K562 treated with DMSO at 1 percent for 24 hours (cell line): ENCODE results near the gene NEO1. TPM values are rescaled to one million over a fixed set of nuclear protein-coding genes. Genes with fewer than 3 reads are reported as not detected.

ENCODE experiments used
- total RNA-seq: library from RNA; unstranded; fragments of 300-600 nt; gene quantifications from 2 replicates; pipeline ENCODE4 v1.2.3, GENCODE V29; 2022; ENCODE audit warnings: low read depth; ENCODE audit not compliant: insufficient read depth

NEO1 gene, protein sequence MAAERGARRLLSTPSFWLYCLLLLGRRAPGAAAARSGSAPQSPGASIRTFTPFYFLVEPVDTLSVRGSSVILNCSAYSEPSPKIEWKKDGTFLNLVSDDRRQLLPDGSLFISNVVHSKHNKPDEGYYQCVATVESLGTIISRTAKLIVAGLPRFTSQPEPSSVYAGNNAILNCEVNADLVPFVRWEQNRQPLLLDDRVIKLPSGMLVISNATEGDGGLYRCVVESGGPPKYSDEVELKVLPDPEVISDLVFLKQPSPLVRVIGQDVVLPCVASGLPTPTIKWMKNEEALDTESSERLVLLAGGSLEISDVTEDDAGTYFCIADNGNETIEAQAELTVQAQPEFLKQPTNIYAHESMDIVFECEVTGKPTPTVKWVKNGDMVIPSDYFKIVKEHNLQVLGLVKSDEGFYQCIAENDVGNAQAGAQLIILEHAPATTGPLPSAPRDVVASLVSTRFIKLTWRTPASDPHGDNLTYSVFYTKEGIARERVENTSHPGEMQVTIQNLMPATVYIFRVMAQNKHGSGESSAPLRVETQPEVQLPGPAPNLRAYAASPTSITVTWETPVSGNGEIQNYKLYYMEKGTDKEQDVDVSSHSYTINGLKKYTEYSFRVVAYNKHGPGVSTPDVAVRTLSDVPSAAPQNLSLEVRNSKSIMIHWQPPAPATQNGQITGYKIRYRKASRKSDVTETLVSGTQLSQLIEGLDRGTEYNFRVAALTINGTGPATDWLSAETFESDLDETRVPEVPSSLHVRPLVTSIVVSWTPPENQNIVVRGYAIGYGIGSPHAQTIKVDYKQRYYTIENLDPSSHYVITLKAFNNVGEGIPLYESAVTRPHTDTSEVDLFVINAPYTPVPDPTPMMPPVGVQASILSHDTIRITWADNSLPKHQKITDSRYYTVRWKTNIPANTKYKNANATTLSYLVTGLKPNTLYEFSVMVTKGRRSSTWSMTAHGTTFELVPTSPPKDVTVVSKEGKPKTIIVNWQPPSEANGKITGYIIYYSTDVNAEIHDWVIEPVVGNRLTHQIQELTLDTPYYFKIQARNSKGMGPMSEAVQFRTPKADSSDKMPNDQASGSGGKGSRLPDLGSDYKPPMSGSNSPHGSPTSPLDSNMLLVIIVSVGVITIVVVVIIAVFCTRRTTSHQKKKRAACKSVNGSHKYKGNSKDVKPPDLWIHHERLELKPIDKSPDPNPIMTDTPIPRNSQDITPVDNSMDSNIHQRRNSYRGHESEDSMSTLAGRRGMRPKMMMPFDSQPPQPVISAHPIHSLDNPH (N-terminal part only)
- 1.2 and 1.6 TPM in 2 replicates for total RNA-seq

DNA sequence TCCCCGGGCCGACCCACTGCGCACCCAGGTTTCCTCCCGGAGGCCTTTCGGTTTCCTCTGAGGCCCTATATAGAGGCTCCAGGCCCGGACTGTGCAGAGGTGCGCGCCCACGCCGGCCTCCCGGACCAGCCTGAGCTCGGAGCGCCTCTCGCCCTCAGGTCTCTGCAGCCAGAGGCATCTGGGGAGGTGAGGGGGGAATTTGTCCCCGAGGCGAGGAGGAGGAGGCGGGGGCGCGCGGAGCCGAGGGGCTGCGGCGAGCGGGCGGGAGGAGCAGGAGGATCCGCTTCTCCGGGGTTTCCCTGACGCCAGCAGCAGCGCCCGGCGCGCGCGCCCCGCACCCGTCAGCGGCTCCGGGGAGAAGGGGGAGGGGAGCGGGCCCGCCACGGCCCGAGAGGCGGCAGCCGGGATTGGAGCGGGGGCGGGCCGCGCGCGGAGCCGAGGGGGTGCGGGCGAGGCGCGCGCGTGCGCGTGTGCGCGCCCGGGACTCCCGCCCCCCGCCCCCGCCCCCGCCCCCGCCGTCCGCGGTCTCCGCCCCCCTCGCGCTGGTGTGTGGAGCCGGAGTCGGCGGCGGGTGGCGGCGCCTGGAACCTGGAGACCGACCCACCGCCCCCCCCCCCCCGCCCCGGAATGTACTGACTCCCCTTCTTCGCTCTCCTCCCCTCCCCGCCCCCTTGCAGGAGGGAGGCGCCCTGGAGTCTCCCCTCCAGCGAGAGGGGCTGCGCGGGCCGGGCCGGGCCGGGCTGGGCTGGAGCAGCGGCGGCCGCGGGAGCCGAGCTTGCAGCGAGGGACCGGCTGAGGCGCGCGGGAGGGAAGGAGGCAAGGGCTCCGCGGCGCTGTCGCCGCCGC is at the start of gene NEO1:
NEO1 (plus strand) TSS at position 657 of the 846 bp plus-strand sequence. CDS start 213 bp downstream, outside the sequence.

